ENCODE results near the gene EPB41L3. TPM values are rescaled to one million over a fixed set of nuclear protein-coding genes. Genes with fewer than 3 reads are reported as not detected.

Gene EPB41L3
- total RNA-seq, 4 donors from 2014 or later, result 63.4 to 146 (median 81.5) TPM

DNA sequence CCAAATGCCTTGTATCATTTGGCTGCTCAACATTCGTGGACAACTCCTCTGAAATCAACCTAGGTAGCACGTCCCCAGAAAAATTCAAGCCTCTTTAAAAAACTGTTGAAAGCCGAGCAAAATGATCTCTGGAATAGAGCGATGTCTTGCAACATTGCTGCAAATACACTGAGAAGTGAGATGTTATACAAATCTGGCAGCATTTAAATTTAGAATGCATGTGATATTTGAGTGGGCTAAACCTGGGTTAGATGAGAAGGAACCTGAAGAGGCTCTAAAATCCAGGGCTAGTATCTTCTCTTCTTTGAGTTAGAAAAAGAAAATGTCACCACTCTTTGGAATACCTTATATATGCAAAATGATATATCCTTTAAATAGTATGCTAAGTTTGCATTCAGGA, 166.8 kb downstream of the EPB41L3 start:
- Histone ChIP-seq H3K9me3 (no peaks in the 10 kb centered on the region), H3K4me1 (no peaks in the 10 kb centered on the region), H3K27me3 (no peaks in the 10 kb centered on the region), H3K27ac (no peak overlapping the region), H3K36me3 (no peaks in the 10 kb centered on the region), H3K4me3 (no peak overlapping the region)
- 87 to 91% methylated on average over 4 of the region's 4 CpGs for WGBS, 2 donors
- TF ChIP-seq CTCF (IDR thresholded peaks at IDR 0.05) (no peak), POLR2A (IDR thresholded peaks at IDR 0.05) (no peak), EP300 (IDR thresholded peaks at IDR 0.05) (no peak)
- DNase-seq (ENCODE audit: low spot score in 2 of 2), result no peak

DNA sequence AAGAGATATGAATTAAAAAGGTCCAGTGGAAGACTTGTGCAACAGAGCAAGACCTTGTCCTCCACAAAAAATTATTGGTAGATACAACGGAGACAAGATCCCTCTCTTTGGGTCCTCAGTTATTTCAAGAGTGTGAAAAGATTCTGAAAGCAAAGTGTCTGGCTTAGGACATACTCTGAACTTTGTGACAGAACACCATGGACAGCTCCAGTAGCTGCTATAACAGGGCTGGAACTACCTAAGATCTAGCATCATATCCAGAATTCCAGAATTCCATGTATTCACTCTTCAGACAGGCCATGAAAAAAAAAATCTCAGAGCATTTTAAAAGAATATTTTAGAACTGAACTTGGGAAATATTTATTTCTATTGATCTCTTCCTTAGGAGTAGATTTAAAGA, 173.5 kb downstream of the EPB41L3 start:
- Histone ChIP-seq H3K4me1 (no peaks in the 10 kb centered on the region), H3K27me3 (no peaks in the 10 kb centered on the region), H3K36me3 (no peaks in the 10 kb centered on the region), H3K9me3 (no peaks in the 10 kb centered on the region), H3K27ac (no peak overlapping the region), H3K4me3 (no peak overlapping the region)
- WGBS, 2 donors, result 79 to 80% methylated on average over 1 of the region's 1 CpG
- TF ChIP-seq POLR2A (IDR thresholded peaks at IDR 0.05), result no peak
- no peak for TF ChIP-seq EP300 (IDR thresholded peaks at IDR 0.05)
- TF ChIP-seq CTCF (IDR thresholded peaks at IDR 0.05), result no peak
- no peak for DNase-seq (ENCODE audit: low spot score in 2 of 2)

DNA sequence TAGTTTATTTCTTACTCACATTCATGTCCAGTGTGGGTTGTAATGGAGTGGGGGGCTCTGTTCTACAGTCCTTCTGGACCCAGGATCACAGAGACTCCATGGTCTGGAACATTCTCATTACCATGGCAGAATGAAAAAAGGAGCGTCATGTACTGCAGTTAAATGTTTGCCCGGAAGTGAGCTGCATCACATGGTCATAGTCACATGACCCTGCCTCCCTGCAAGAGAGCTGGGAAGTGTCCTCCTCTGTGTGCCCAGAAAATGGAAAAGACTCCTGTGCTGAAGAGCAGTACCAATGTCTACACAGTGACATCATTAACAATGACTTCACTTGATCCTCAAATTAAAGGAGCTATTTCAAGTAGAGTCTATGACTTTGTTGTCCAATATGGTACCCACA, 174.3 kb downstream of the EPB41L3 start:
- H3K4me1 ChIP-seq, result no peaks in the 10 kb centered on the region
- 75 to 78% methylated on average over 2 of the region's 2 CpGs for WGBS, 2 donors
- no peak for DNase-seq (ENCODE audit: low spot score in 2 of 2)

DNA sequence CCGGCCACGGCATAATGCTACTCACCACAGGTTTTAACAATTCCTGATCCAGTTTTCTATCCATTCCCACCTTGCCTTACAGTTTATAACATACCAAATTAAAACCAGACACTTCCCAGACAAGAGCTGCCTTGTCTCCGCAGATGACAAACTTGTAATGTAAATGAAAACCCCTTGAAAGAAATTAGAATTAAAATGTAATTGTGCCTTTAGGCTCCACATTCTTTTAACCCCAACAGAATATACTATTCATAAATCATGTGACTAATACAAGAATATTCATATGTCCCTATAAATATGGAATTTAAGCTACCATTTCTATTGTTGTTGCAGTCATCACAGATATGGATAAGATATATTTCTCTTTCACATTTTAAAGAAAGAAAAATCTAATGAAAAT, 178.4 kb downstream of the EPB41L3 start:
- Histone ChIP-seq H3K9me3 (no peaks in the 10 kb centered on the region), H3K27me3 (no peaks in the 10 kb centered on the region), H3K4me3 (no peak overlapping the region), H3K27ac (no peak overlapping the region), H3K4me1 (no peaks in the 10 kb centered on the region), H3K36me3 (no peaks in the 10 kb centered on the region)
- WGBS, 2 donors, result 50 to 52% methylated on average over 3 of the region's 3 CpGs
- no peak for DNase-seq (ENCODE audit: low spot score in 2 of 2)
- TF ChIP-seq CTCF (IDR thresholded peaks at IDR 0.05), result no peak
- TF ChIP-seq POLR2A (IDR thresholded peaks at IDR 0.05), result no peak
- no peak for TF ChIP-seq EP300 (IDR thresholded peaks at IDR 0.05)

More for the DNA sequence above, 174.3 kb downstream of the EPB41L3 start:
- Histone ChIP-seq H3K27ac (no peak overlapping the region), H3K27me3 (no peaks in the 10 kb centered on the region), H3K4me3 (no peak overlapping the region), H3K36me3 (no peaks in the 10 kb centered on the region), H3K9me3 (no peaks in the 10 kb centered on the region)
- TF ChIP-seq EP300 (IDR thresholded peaks at IDR 0.05) (no peak), POLR2A (IDR thresholded peaks at IDR 0.05) (no peak), CTCF (IDR thresholded peaks at IDR 0.05) (no peak)

DNA sequence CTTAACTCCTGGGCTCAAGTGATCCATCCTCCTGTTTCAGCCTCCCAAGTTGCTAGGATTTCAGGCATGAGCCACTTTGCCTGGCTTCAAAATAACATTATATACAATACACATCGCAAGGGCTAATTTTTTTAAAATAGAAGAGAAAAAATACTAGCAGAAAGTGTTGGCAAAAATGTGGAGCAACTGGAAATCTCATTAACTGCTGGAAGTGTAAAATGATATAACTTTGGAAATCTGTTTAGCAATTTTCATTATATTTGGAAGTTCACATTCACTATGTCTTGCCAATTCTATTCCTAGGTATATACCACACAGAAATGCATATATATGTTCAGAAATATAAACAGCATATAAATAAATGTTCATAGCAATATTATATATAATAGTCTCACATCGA, 193.2 kb downstream of the EPB41L3 start:
- 89% methylated on average over 2 of the region's 2 CpGs for WGBS, 2 donors

More for the DNA sequence above, 193.2 kb downstream of the EPB41L3 start:
- no peak for DNase-seq (ENCODE audit: low spot score in 2 of 2)
- Histone ChIP-seq H3K36me3 (no peaks in the 10 kb centered on the region), H3K27me3 (no peaks in the 10 kb centered on the region), H3K9me3 (peaks cover 0 to 8% (median 0%) of the 10 kb centered on the region in 4 donors), H3K4me3 (no peak overlapping the region), H3K4me1 (no peaks in the 10 kb centered on the region), H3K27ac (no peak overlapping the region)
- no peak for TF ChIP-seq CTCF (IDR thresholded peaks at IDR 0.05)
- TF ChIP-seq EP300 (IDR thresholded peaks at IDR 0.05), result no peak
- TF ChIP-seq POLR2A (IDR thresholded peaks at IDR 0.05), result no peak

Other genes starting within 250 kb of the EPB41L3 start
- 10 to 100 TPM in 3 of 4 donors, 1 to 10 TPM in 1; 9.8 to 13.3 (median 11.1) TPM for gene ZBTB14, start 248.3 kb downstream of the EPB41L3 start, total RNA-seq